HCT116 (cell line): ENCODE data around the gene ZACN. TPM values are rescaled to one million over a fixed set of nuclear protein-coding genes. Genes with fewer than 3 reads are reported as not detected.

Experiments
- ATAC-seq: fragments of 200-7000 bp; cut with Tn5 transposase; 2 replicates; pipeline ENCODE4 v1.9.1; 2020; ENCODE audit warnings: mild to moderate bottlenecking, moderate library complexity
- BruUV-seq: library from RNA; stranded (reverse); fragments of 400-500 nt; replicated peaks from 2 replicates; lab custom pipeline; 2021; lab: Mats Ljungman, UMichigan
- CTCF ChIA-PET: fragments of 300-600 bp; sonication (Branson Sonifier 250); formaldehyde crosslinking; loops from one replicate; lab custom pipeline; 2021; ENCODE audit warnings: antibody characterized with exemption; lab: Charles Lee
- POLR2A ChIA-PET: fragments of 300-600, 350-600 bp; sonication (Branson Sonifier 250); formaldehyde crosslinking; loops from one replicate; lab custom pipeline; 2021; ENCODE audit warnings: antibody characterized with exemption; lab: Charles Lee
- RAD21 ChIA-PET, 2 experiments: fragments of 300-600 bp; sonication (Branson Sonifier 250); formaldehyde crosslinking; loops; one replicate each; lab custom pipeline; 2023; ENCODE audit warnings: low total read pairs in 2 of 2; ENCODE audit not compliant: uncharacterized antibody in 2 of 2, unreplicated experiment in 2 of 2, low non-redundant PET in 1 of 2; lab: Charles Lee
- DNase-seq: peaks from one replicate; pipeline ENCODE4 v3.0.0-alpha.2; 2010; ENCODE audit warnings: low read depth, low spot score
- H2AFZ ChIP-seq: fragments of 200-600 bp; shearing (Covaris generic), sonication (generic); 2 replicates; pipeline ENCODE4 v1.6.1; 2017; ENCODE audit warnings: low read depth, mixed run types, mixed read lengths, antibody characterized with exemption, low read length; ENCODE audit not compliant: poor library complexity, severe bottlenecking
- H3K27ac ChIP-seq: 2 replicates; pipeline ENCODE4 v1.5.1; 2012; ENCODE audit warnings: low read depth, low read length
- H3K27me3 ChIP-seq: fragments of 200-600 bp; sonication (generic); 2 replicates; pipeline ENCODE4 v1.6.1; 2016; ENCODE audit warnings: mixed run types, low read length, mixed read lengths; ENCODE audit not compliant: insufficient read depth
- H3K36me3 ChIP-seq, 2 experiments: fragments of 200-500 bp in 1 of 2; fragments of 200-600 bp in 1 of 2; sonication (Bioruptor generic) in 1 of 2; sonication (generic) in 1 of 2; 2 replicates each; pipeline versions ENCODE4 v1.5.1 to v1.6.1; 2014 to 2016; ENCODE audit warnings: low read length in 2 of 2, inconsistent platforms in 1 of 2, mixed read lengths in 1 of 2, mixed run types in 1 of 2; ENCODE audit not compliant: insufficient read depth in 2 of 2, control insufficient read depth in 1 of 2
- H3K4me1 ChIP-seq, 2 experiments: fragments of 200-600 bp in 1 of 2; sonication (generic) in 1 of 2; 2 replicates each; pipeline versions ENCODE4 v1.5.1 to v1.6.1; 2012 to 2017; ENCODE audit warnings: low read length in 2 of 2, inconsistent platforms in 1 of 2, mild to moderate bottlenecking in 1 of 2, mixed read lengths in 1 of 2, mixed run types in 1 of 2, moderate library complexity in 1 of 2; ENCODE audit not compliant: insufficient read depth in 2 of 2, control insufficient read depth in 1 of 2
- H3K4me2 ChIP-seq: fragments of 200-600 bp; sonication (generic); 2 replicates; pipeline ENCODE4 v1.6.1; 2017; ENCODE audit warnings: mixed run types, low read length, mixed read lengths
- H3K4me3 ChIP-seq, 2 experiments: fragments of 200-600 bp in 1 of 2; sonication (generic) in 1 of 2; replicated peaks in 1 of 2; 2 replicates each; pipeline ENCODE4 v1.5.1; 2011 to 2016; ENCODE audit warnings: low read length in 2 of 2, control low read depth in 1 of 2, low read depth in 1 of 2, mild to moderate bottlenecking in 1 of 2, mixed read lengths in 1 of 2, mixed run types in 1 of 2
- H3K79me2 ChIP-seq: fragments of 200-600 bp; sonication (generic); 2 replicates; pipeline ENCODE4 v1.6.1; 2017; ENCODE audit warnings: mild to moderate bottlenecking, mixed run types, low read length, moderate library complexity, mixed read lengths; ENCODE audit not compliant: insufficient read depth
- H3K9ac ChIP-seq: fragments of 200-600 bp; sonication (generic); 2 replicates; pipeline ENCODE4 v1.6.1; 2016; ENCODE audit warnings: low read length, mixed read lengths
- H3K9me2 ChIP-seq: fragments of 200-600 bp; sonication (generic), shearing (Covaris generic); 2 replicates; pipeline ENCODE4 v1.6.1; 2017; ENCODE audit warnings: mixed run types, mild to moderate bottlenecking, moderate library complexity; ENCODE audit not compliant: insufficient read depth
- H3K9me3 ChIP-seq, 2 experiments: fragments of 200-500 bp in 1 of 2; fragments of 200-600 bp in 1 of 2; sonication (Bioruptor generic) in 1 of 2; sonication (generic) in 1 of 2; 2 replicates each; pipeline ENCODE4 v1.6.1; 2014 to 2017; ENCODE audit warnings: low read length in 2 of 2, mixed read lengths in 2 of 2, inconsistent platforms in 1 of 2, low read depth in 1 of 2, mild to moderate bottlenecking in 1 of 2, mixed run types in 1 of 2, moderate library complexity in 1 of 2; ENCODE audit not compliant: control insufficient read depth in 1 of 2, insufficient read depth in 1 of 2
- H4K20me1 ChIP-seq: fragments of 200-600 bp; sonication (generic), shearing (Covaris generic); 2 replicates; pipeline ENCODE4 v1.6.1; 2017; ENCODE audit warnings: mixed run types, mild to moderate bottlenecking, moderate library complexity; ENCODE audit not compliant: insufficient read depth
- CBX3 ChIP-seq: IDR thresholded peaks from 2 replicates; pipeline ENCODE4 v1.6.1; 2012; ENCODE audit warnings: low read depth
- CEBPB ChIP-seq: IDR thresholded peaks from 2 replicates; pipeline ENCODE4 v1.6.1; 2012; ENCODE audit warnings: low read depth
- ELF1 ChIP-seq: IDR thresholded peaks from 2 replicates; pipeline ENCODE4 v1.6.1; 2012; ENCODE audit warnings: low read depth, borderline replicate concordance
- JUND ChIP-seq: IDR thresholded peaks from 2 replicates; pipeline ENCODE4 v1.6.1; 2012
- MAX ChIP-seq: IDR thresholded peaks from 2 replicates; pipeline ENCODE4 v1.6.1; 2012
- POLR2A ChIP-seq: IDR thresholded peaks from 2 replicates; pipeline ENCODE4 v1.7.0; 2011; ENCODE audit warnings: borderline replicate concordance; ENCODE audit not compliant: insufficient read depth, insufficient read length; ENCODE audit errors: extremely low read depth
- POLR2AphosphoS5 ChIP-seq: IDR thresholded peaks from 2 replicates; pipeline ENCODE4 v1.6.1; 2011; ENCODE audit warnings: mild to moderate bottlenecking, low read depth, low read length, moderate library complexity
- RAD21 ChIP-seq: IDR thresholded peaks from 2 replicates; pipeline ENCODE4 v1.6.1; 2012; ENCODE audit warnings: low read depth, mild to moderate bottlenecking
- SRF ChIP-seq: IDR thresholded peaks from 2 replicates; pipeline ENCODE4 v1.6.1; 2012; ENCODE audit warnings: low read depth
- TCF7L2 ChIP-seq: IDR thresholded peaks from 2 replicates; pipeline ENCODE4 v1.7.0; 2011; ENCODE audit warnings: borderline replicate concordance, inconsistent platforms; ENCODE audit not compliant: insufficient read depth, insufficient read length; ENCODE audit errors: extremely low read depth
- YY1 ChIP-seq: IDR thresholded peaks from 2 replicates; pipeline ENCODE4 v1.6.1; 2011; ENCODE audit warnings: low read length, low read depth, moderate library complexity, mild to moderate bottlenecking; ENCODE audit not compliant: insufficient replicate concordance; ENCODE audit errors: extremely low read depth
- intact Hi-C: fragments of 100-400 bp; cut with micrococcal nuclease; formaldehyde crosslinking; loops from 2 replicates; pipeline ENCODE4 v1.10.0; 2022
- microRNA-seq: library from miRNA; unstranded; fragments of <30 nt; microRNA quantifications from one replicate; pipeline ENCODE4, GENCODE V29; 2016; ENCODE audit warnings: borderline number of aligned reads
- total RNA-seq: library from RNA; stranded (reverse); gene quantifications from one replicate; pipeline ENCODE4 v1.2.1, GENCODE V29; 2021; ENCODE audit not compliant: unreplicated experiment
- TF ChIP-seq, protein P1 (sequence below): IDR thresholded peaks from 2 replicates; pipeline ENCODE4 v1.6.1; 2012

ZACN gene
- total RNA-seq, 1 experiment from 2014 or later: not detected

DNA sequence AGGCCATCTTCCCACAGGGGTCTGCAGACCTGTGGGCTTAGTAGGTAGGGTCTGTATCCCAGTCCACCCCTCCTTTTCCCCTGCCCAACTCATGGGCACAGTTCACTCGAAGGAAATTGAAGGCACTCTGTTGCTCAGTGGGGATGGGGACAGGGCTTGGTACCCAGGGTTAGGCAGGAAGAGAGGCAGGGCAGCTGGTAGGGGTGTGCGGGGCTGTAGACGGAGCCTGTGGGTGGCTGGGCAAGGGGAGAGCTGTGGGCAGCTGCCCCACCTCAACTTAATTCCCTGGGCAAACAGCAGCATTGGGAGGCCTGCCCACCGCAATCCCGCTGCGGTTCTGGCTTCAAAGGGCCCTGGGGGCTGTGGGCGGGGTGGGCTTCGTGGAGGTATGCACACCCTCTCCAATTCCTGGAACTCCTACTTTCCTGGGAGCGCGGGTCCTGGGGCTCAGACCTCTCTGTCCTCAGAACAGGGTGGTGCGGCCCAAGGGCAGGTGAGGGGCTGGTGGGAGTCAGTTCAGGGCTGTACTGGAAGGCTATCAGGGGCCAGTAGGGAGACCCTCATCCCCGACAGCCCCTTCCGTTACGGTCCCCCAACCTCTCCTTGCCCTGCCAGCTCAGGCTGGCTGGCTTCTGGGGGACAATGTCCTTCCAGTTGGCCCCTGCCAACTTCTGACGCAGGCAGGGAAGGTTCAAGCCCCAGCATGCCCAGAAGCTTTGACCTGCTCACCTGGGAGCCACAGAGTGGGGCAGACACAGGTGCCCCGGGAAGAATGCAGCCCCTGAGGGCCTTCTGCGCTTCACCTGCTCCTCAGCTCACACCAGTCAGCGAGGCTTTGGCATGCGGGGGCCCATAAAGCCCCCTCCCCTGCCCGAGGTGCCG, 53.0 kb downstream of the ZACN start:
- H4K20me1 ChIP-seq: no peaks in the 10 kb centered on the region

More for the DNA sequence above, 53.0 kb downstream of the ZACN start:
- Histone ChIP-seq H2AFZ (no peak overlapping the region), H3K9me2 (no peaks in the 10 kb centered on the region), H3K4me2 (peak overlapping the region; percentile 93), H3K4me3 (0 out of 4 replicates have a peak overlapping the region, but pooled peaks of 1 of the 2 experiments have one; percentile 15), H3K4me1 (peaks cover 24 to 26% of the 10 kb centered on the region in 2 experiments), H3K9ac (no peak overlapping the region), H3K79me2 (no peaks in the 10 kb centered on the region)
- CTCF ChIA-PET: interaction anchor here (1.0 to 1.5 kb wide), 6 partner anchors 9 to 148 kb away, joined by 5 to 11 read pairs (median 8); no protein-coding TSS in a partner anchor
- ATAC-seq: peak; percentile 60
- intact Hi-C loops: no loop called here
- TF ChIP-seq JUND (no peak), CEBPB (no peak), POLR2A (no peak), POLR2AphosphoS5 (no peak), YY1 (no peak), MAX (no peak), SRF (no peak), CBX3 (no peak), ELF1 (no peak), RAD21 (no peak), TCF7L2 (no peak)
- TF ChIP-seq, protein P1, sequence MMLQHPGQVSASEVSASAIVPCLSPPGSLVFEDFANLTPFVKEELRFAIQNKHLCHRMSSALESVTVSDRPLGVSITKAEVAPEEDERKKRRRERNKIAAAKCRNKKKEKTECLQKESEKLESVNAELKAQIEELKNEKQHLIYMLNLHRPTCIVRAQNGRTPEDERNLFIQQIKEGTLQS: no peak
- TF ChIP-seq, all 23 proteins: peak for 0
- no peaks in the 10 kb centered on the region for H3K36me3 ChIP-seq
- no peaks in the 10 kb centered on the region for H3K27me3 ChIP-seq
- RAD21 ChIA-PET: interaction anchor here in 1 of 2 experiments (1.3 kb wide), 1 partner anchor 148 kb away, joined by 3 read pairs; no protein-coding TSS in a partner anchor
- H3K27ac ChIP-seq: peak overlapping the region; percentile 56
- DNase-seq: no peak
- POLR2A ChIA-PET: interaction anchor here (0.7 to 2.9 kb wide), 6 partner anchors 10 to 191 kb away, joined by 3 to 18 read pairs (median 4); partner anchors contain the start of genes FBF1 and FOXJ1
- BruUV-seq: no TSS peak
- H3K9me3 ChIP-seq: no peaks in the 10 kb centered on the region

Small RNA genes lying within 50 kb of the gene (microRNA-seq; reads per million reads assigned to microRNA genes)
- 2.0 reads per million for gene MIR6868

Other genes starting within 250 kb of the ZACN start
- gene UNC13D, start 234.8 kb upstream of the ZACN start, total RNA-seq: 20.2 TPM
- gene WBP2, start 223.8 kb upstream of the ZACN start, total RNA-seq: 132 TPM
- 86.7 TPM for gene TRIM47, start 200.6 kb upstream of the ZACN start, total RNA-seq
- gene TRIM65, start 182.2 kb upstream of the ZACN start, total RNA-seq: 53.0 TPM
- gene MRPL38, start 174.3 kb upstream of the ZACN start, total RNA-seq: 219 TPM
- gene FBF1, start 138.1 kb upstream of the ZACN start, total RNA-seq: 22.8 TPM
- gene ACOX1, start 100.0 kb upstream of the ZACN start, total RNA-seq: 50.2 TPM
- 18.5 TPM for gene TEN1, start 99.9 kb upstream of the ZACN start, total RNA-seq
- 7.1 TPM for gene CDK3, start 78.3 kb upstream of the ZACN start, total RNA-seq
- 58.0 TPM for gene EVPL, start 51.9 kb upstream of the ZACN start, total RNA-seq
- gene SRP68, start 6.7 kb upstream of the ZACN start, total RNA-seq: 152 TPM
- gene GALR2, start 4.4 kb upstream of the ZACN start, total RNA-seq: 0.27 TPM
- 114 TPM for gene EXOC7, start 24.6 kb downstream of the ZACN start, total RNA-seq
- 0.61 TPM for gene FOXJ1, start 62.1 kb downstream of the ZACN start, total RNA-seq
- 0.86 TPM for gene RNF157, start 161.3 kb downstream of the ZACN start, total RNA-seq
- gene UBALD2, start 186.2 kb downstream of the ZACN start, total RNA-seq: 94.3 TPM
- gene QRICH2, start 229.1 kb downstream of the ZACN start, total RNA-seq: 4.9 TPM